Dedifferentiated amniotic fluid mesenchymal stem cell (primary cell): ENCODE results near the gene RTN3.
"Not testable (repeated sequence)": the region's sequence is repeated elsewhere in the genome, so short reads cannot be mapped to it uniquely, and the experiment has no call there.

Experiments
- DNase-seq: peaks from one replicate; pipeline ENCODE4 v3.0.0-alpha.2; 2016; ENCODE audit errors: extremely low spot score

RTN3 gene

DNA sequence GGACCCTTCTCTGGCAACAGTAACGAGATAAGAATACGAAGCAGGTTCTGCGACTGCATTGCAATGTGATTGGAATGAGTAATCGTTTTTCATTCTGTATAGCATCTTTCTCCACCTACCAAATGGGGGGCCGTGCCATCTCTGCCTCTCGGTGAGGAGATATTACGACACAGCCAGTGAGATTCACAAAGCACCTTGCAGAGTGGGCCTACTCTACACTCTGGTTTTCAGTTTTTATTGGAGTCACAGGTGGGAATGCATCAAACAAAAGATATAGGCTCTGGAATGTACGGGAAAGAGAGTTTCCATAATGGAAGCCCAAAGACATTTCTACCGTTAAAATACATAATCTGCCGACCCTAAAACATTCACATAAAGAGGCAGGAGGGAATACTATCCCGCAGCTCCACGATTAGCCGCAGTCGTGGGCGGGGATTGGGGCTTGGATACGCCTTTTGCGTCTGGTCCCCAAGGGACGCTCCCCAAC lies 423 bp upstream of the RTN3 start:
- DNase-seq = no peak

DNA sequence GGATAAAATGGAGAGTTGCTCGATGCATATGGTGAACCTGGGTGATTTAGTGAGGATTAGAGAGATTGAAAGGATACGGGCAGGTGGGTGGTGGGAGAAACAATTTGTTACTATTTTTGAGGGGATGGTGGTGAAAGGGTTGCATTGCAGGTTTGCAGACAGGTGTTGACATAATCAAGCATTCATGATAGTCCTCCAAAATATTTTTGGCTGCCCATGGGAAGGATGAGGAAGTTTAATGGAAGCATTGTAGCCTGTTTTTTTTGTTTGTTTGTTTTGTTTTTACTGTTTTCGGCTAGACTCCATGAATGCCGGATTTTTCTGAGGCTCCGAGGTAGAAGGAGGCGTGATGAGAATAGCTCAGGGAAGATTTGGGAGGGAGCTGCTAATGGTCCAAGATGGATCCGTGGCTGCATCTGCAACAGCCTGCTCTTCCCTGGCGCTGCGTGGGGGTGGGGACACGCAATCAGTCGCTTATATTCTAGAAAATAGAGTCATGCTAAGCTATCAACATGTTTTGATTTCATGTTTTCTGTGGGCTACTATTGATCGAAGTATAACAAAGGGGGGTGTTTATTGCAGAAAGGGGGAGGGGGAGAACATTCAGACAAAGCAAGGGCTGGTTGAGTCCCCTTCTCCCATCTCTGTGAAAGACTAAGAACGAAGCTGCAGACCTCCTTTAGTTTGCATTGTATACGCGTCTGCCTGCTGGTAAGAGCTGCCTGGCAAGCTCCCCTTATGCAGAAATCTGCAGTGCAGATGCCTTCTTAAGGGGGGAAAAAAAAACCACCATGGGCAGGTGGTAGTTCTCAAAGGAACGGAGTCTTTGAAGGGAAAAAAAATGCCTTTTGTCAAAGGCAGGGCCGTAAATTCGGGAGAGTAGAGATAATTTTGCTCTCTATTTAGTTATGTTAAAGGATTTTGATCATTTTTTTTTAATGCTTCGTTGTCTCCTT lies 1.0 kb downstream of the RTN3 start:
- DNase-seq = no peak

GRCh38 chr11:63683133-63683991 lies 2.1 kb downstream of the RTN3 start:
- DNase-seq = peak; percentile 53

DNA sequence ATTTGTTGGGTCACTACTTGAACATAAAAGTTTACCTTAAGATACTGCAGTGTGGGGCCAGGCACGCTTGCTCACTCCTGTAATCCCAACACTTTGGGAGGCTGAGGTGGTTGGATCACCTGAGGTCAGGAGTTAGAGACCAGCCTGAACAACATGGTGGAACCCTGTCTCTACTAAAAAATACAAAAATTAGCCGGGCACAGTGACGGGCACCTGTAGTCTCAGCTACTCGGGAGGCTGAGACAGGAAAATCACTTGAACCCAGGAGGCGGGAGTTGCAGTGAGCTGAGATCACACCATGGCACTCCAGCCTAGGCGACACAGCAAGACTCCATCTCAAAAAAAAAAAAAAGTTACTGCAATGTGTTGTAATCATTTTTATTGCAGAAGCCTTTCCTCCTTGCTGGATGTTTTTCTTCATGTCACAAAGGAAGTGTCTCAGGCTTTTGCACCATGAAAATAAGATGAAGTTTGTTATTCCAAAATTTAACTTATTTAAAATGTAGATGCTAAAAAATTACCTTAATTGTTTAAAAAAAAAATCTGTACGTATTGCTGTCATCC lies 3.9 kb downstream of the RTN3 start:
- not testable (repeated sequence) for DNase-seq

DNA sequence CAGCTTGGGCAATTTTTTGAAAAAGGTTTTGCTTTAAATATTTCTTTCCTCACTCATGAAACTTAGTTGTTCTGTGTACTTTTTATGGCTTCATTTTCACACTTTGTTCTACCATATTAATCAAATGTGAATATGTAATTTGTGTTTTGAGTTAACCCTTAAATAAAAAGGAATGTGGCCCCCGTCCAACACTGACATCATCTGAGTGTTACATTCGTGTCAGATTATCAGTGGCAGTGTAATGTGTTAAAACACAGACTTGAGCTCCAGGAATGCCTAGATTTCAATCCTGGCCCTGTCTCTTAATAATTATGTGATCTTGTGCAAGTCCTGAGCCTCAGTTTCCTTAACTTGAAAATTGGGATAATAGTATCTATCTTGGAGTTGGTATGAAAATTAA lies 5.6 kb downstream of the RTN3 start:
- DNase-seq = no peak

DNA sequence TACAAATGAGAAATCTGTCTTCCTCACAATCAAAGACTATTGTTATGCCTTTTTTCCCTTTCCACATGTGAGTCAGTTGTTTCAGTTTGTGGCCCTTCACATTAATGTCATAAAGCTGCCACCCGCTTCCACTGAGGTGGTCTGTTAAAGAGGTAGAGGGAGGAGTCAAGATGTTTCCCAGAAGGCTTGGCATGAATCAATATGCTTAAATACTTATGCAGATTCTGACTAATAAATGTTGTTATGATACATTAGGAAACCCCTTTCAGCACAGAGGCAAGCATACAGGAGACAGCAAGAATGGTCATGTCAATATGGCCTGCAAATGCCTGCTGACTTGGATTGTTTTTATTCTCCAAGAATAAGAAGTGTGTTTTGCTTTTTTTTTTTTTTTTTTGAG lies 6.5 kb downstream of the RTN3 start:
- DNase-seq = no peak

- no peak for DNase-seq
These were observed 13.3 kb downstream of the RTN3 start for GRCh38 chr11:63694596-63694995.

- DNase-seq = no peak
These were observed 17.9 kb downstream of the RTN3 start for GRCh38 chr11:63698976-63699733.

DNA sequence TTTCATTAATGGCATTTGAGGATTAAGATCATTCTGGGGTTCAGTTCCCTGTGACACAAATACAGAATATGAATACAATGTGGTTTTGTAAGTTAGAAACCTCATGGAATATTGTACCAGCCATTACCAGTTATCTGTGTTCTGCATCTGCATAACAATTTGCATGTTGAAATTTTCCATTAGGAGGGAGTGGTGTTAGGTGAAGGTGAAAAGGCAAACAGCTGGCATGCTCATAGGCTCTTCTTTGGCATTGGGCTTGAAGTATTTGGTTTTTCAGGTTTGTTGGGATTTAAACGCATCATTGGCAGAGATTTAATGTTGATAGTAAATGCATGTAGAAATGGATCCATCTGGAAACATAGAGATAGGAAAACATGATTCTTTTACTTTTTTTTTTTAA lies 18.6 kb downstream of the RTN3 start:
- no peak for DNase-seq

- no peak for DNase-seq
These were observed 24.2 kb downstream of the RTN3 start for GRCh38 chr11:63705526-63705925.

GRCh38 chr11:63708764-63709163 lies 27.5 kb downstream of the RTN3 start:
- DNase-seq = no peak

GRCh38 chr11:63709336-63709884 lies 28.1 kb downstream of the RTN3 start:
- DNase-seq = no peak

DNA sequence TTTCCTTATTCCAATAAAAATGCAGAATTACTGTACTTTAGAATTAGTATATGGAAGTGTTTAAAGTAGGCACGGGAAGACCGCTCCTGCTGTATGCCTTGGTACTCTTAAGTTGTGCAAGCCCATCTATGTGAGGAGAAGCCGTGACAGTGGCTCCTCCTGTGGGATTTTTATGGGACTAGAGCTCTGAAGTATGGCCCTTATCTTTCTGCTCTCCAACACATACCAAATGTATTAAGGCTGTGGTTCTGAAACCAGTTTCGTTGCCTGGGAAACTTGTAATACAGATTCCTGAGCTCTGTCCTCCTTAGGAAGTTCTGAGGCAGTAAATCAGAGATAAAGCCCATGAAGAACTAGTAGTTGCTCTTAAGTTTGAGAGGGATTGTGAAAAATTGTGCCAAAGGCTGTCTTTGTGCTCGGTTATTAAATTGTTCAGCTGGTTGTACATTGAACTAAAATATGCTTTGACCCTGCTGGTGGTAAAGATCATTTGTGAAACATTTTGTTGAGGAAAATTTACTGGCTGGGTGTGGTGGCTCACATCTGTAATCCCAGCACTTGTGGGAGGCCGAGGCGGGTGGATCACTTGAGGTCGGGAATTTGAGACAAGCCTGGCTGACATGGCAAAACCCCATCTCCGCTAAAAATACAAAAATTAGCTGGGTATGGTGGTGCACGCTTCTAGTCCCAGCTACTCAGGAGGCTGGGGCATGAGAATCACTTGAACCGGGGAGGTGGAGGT lies 29.3 kb downstream of the RTN3 start:
- DNase-seq = peak; percentile 51

GRCh38 chr11:63711838-63712237 lies 30.5 kb downstream of the RTN3 start:
- no peak for DNase-seq

DNA sequence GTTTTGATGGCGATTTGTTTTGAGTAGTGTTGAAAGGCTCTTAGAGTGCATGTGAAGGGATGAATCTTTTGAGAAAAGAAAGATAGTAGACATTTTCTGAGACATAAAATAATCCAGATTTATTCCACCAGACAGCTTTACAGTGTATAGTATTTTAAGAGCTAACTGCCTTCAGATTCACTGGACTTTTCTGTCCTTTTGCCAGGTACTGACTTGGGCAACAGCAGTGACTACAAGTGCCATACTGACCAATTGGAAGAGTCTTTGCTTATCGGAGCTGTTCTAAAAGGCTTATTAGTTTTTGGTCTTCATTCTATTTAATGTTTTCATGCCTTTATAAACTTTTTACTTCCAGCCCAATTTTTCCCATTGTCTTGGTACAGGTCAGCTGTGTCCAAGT lies 32.5 kb downstream of the RTN3 start:
- DNase-seq = no peak

- no peak for DNase-seq
These were observed 34.7 kb downstream of the RTN3 start for GRCh38 chr11:63716046-63716445.

DNA sequence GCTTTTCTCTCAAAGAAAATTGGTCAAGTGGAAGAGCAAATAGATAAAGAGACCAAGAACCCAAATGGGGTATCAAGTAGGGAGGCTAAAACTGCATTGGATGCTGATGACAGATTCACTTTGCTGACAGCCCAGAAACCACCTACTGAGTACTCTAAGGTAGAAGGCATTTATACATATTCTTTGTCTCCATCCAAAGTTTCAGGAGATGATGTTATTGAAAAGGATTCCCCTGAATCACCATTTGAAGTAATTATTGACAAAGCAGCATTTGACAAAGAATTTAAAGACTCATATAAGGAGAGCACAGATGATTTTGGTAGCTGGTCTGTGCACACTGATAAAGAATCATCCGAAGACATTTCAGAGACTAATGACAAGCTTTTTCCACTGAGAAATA lies 37.7 kb downstream of the RTN3 start:
- DNase-seq = no peak

- DNase-seq = no peak
These were observed 38.7 kb downstream of the RTN3 start for GRCh38 chr11:63719987-63720386.

DNA sequence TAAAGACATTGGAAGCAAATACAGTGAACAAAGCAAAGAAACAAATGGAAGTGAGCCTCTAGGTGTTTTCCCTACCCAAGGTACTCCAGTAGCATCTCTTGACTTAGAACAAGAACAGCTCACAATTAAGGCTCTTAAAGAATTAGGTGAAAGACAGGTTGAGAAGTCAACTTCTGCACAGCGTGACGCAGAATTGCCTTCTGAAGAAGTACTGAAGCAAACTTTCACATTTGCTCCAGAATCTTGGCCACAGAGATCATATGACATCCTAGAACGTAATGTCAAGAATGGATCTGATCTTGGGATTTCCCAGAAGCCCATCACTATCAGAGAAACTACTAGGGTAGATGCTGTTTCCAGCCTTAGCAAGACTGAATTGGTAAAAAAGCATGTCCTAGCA lies 39.3 kb downstream of the RTN3 start:
- no peak for DNase-seq

- no peak for DNase-seq
These were observed 48.0 kb downstream of the RTN3 start for GRCh38 chr11:63729326-63729725.

DNA sequence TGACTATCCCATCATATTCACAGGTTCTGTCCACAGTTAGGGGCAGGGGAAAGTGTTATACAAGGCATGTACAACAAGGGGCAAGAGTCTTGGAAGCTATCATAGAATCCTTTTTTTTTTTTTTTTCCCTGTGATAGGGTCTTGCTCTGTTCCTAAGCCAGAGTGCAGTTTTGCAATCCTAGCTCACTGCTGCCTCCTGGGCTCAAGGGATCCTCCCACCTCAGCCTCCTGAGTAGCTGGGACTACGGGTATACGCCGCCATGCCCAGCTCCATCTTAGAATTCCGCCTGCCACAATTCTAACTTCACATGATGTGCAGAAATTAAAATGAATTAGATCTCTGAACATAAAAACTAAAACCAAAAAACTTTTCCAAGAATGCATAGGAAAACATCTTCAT lies 55.6 kb downstream of the RTN3 start:
- DNase-seq = no peak
